AG04450 (cell line): ENCODE data around the gene WDR83. TPM values are rescaled to one million over a fixed set of nuclear protein-coding genes. Genes with fewer than 3 reads are reported as not detected.
"Not testable (repeated sequence)": the region's sequence is repeated elsewhere in the genome, so short reads cannot be mapped to it uniquely, and the experiment has no call there.

ENCODE experiments used
- CTCF ChIA-PET: fragments of 300-600, 350-600 bp; formaldehyde crosslinking; extraction: SDS; loops from one replicate; lab custom pipeline; 2022; ENCODE audit warnings: antibody characterized with exemption, inconsistent platforms; lab: Charles Lee
- POLR2A ChIA-PET: fragments of 350-600 bp; formaldehyde crosslinking; extraction: SDS; loops from one replicate; lab custom pipeline; 2021; ENCODE audit warnings: antibody characterized with exemption, inconsistent platforms; lab: Yijun Ruan, JAX
- DNase-seq: peaks from one replicate; pipeline ENCODE4 v3.0.0-alpha.2; 2011; ENCODE audit warnings: low read depth, low spot score
- H3K27ac ChIP-seq: one replicate; pipeline ENCODE4 v1.5.1; 2012; ENCODE audit warnings: low read depth, low read length, control low read depth
- H3K27me3 ChIP-seq: one replicate; pipeline ENCODE4 v1.6.0; 2012; ENCODE audit warnings: low read length; ENCODE audit not compliant: control insufficient read depth, insufficient read depth
- H3K4me3 ChIP-seq: 2 replicates; pipeline ENCODE4 v1.5.1; 2011; ENCODE audit warnings: mild to moderate bottlenecking, low read depth, low read length, control low read depth
- H3K9me3 ChIP-seq: 2 replicates; pipeline ENCODE4 v1.5.1; 2012; ENCODE audit warnings: low read length; ENCODE audit not compliant: control insufficient read depth, insufficient read depth
- CTCF ChIP-seq: IDR thresholded peaks from 2 replicates; pipeline ENCODE4 v1.5.1; 2011; ENCODE audit warnings: low read depth, low read length, control low read depth, inconsistent platforms
- polyA minus RNA-seq: library from RNA; depleted of rRNA, polyadenylated mRNA; stranded (reverse); fragments of >200 nt; gene quantifications from 2 replicates; pipeline ENCODE4 v1.2.3, GENCODE V29; 2011; rRNA and poly(A)+ RNA removed
- polyA plus RNA-seq: library from polyadenylated mRNA; depleted of rRNA; stranded (reverse); fragments of >200 nt; gene quantifications from 2 replicates; pipeline ENCODE4 v1.2.3, GENCODE V29; 2011; rRNA removed

The WDR83 gene
- polyA plus RNA-seq = 5.3 and 6.5 TPM in 2 replicates
- polyA minus RNA-seq = 5.8 and 7.0 TPM in 2 replicates

GRCh38 chr19:12666265-12667048 is at the start of gene WDR83, which contains the start of gene MAN2B1:
Gene WDR83 (plus strand): TSS chr19:12666807. CDS start chr19:12669791, 2,984 bp downstream.
Gene MAN2B1 (minus strand): TSS chr19:12666742. CDS start chr19:12666701, 41 bp downstream.
- no peaks in the 10 kb centered on the region; the same call in 1 of the 2 replicates for H3K9me3 ChIP-seq
- DNase-seq = no peak
- TF ChIP-seq CTCF = no peak
- H3K4me3 ChIP-seq = peak within 1 kb of the TSS; percentile 85
- H3K27ac ChIP-seq = no peak within 1 kb of the TSS
- CTCF ChIA-PET = interaction anchor here (0.6 to 1.6 kb wide), 4 partner anchors 27 to 785 kb away, joined by 3 to 5 read pairs (median 4); no protein-coding TSS in a partner anchor
- H3K27me3 ChIP-seq = no peaks in the 10 kb centered on the region
- POLR2A ChIA-PET = interaction anchor here (0.7 to 1.3 kb wide), 5 partner anchors 15 to 125 kb away, joined by 3 to 6 read pairs (median 3); partner anchors contain the start of genes DHPS, JUNB, ZNF490 and ZNF791

GRCh38 chr19:12617646-12618045 is 49.0 kb upstream of the WDR83 start:
- ChIA-PET CTCF (interaction anchor here (0.6 kb wide), 1 partner anchor 17 kb away, joined by 6 read pairs; no protein-coding TSS in a partner anchor), POLR2A (no interaction called here)
- TF ChIP-seq CTCF = no peak
- Histone ChIP-seq H3K4me3 (no peak overlapping the region), H3K9me3 (peaks cover 39% of the 10 kb centered on the region), H3K27me3 (no peaks in the 10 kb centered on the region), H3K27ac (no peak overlapping the region)
- no peak for DNase-seq

- POLR2A ChIA-PET = interaction anchor here (0.6 kb wide), 1 partner anchor 37 kb away, joined by 3 read pairs; no protein-coding TSS in a partner anchor
- CTCF ChIA-PET = not testable (repeated sequence)
Observed at GRCh38 chr19:12621253-12622024, 45.2 kb upstream of the WDR83 start.

GRCh38 chr19:12623361-12624031 is 43.1 kb upstream of the WDR83 start:
- no peaks in the 10 kb centered on the region for H3K27me3 ChIP-seq
- CTCF ChIA-PET = interaction anchor here (0.6 to 1.7 kb wide), 2 partner anchors 17 to 24 kb away, joined by 4 to 8 read pairs; no protein-coding TSS in a partner anchor
- no peak for TF ChIP-seq CTCF
- POLR2A ChIA-PET = interaction anchor here (0.5 kb wide), 1 partner anchor 12 kb away, joined by 3 read pairs; no protein-coding TSS in a partner anchor
- no peak for DNase-seq
- H3K4me3 ChIP-seq = no peak overlapping the region
- peaks cover 83% of the 10 kb centered on the region for H3K9me3 ChIP-seq
- H3K27ac ChIP-seq = no peak overlapping the region

More at GRCh38 chr19:12621253-12622024, 45.2 kb upstream of the WDR83 start:
- not testable (repeated sequence) for H3K4me3 ChIP-seq, DNase-seq, H3K27me3 ChIP-seq, H3K27ac ChIP-seq
- H3K9me3 ChIP-seq = peaks cover 73% of the 10 kb centered on the region

- ChIA-PET POLR2A (no interaction called here), CTCF (interaction anchor here (0.5 to 1.1 kb wide), 3 partner anchors 13 to 566 kb away, joined by 3 to 4 read pairs (median 4); no protein-coding TSS in a partner anchor)
- Histone ChIP-seq H3K27me3 (no peaks in the 10 kb centered on the region), H3K4me3 (no peak overlapping the region), H3K27ac (no peak overlapping the region), H3K9me3 (peaks cover 79% of the 10 kb centered on the region)
- no peak for TF ChIP-seq CTCF
- DNase-seq = no peak
Observed at GRCh38 chr19:12626958-12627357, 39.6 kb upstream of the WDR83 start.
